ENCODE measurements around the gene BCL7B. TPM values are rescaled to one million over a fixed set of nuclear protein-coding genes. Genes with fewer than 3 reads are reported as not detected.

Gene BCL7B
- total and polyA plus RNA-seq, 2 of the 4 experiments (the other 2 are of a cell fraction): 7.2 to 51.3 TPM

- peak overlapping the region; percentile 72 for H2AK9ac ChIP-seq (replicated peaks; ENCODE audit: low read depth, low read length, poor library complexity)
- in situ Hi-C loops (cut with MboI; ENCODE audit: low sequenced_read_pairs): no loop called here
- no peak overlapping the region for H3K9ac ChIP-seq (ENCODE audit: low read depth, low read length)
- no peaks in the 10 kb centered on the region for H3K27me3 ChIP-seq (ENCODE audit: control insufficient read depth, insufficient read depth, low read length)
- no peak overlapping the region for H2BK15ac ChIP-seq (ENCODE audit: low read depth, low read length)
- no peak overlapping the region for H2BK20ac ChIP-seq (ENCODE audit: low read depth, low read length)
- intact Hi-C loops (cut with micrococcal nuclease): no loop called here
- dilution Hi-C loops (cut with HindIII; ENCODE audit: low sequenced_read_pairs, unreplicated experiment): no loop called here
- ChIA-PET POLR2A (ENCODE audit: unreplicated experiment) (no interaction called here), CTCF (no interaction called here)
- H3K18ac ChIP-seq (ENCODE audit: low read depth, low read length): no peak overlapping the region
- no peak overlapping the region for H2BK120ac ChIP-seq (ENCODE audit: low read depth, low read length)
- no peak overlapping the region for H4K91ac ChIP-seq (ENCODE audit: insufficient read depth, low read depth, low read length)
- H3K9me3 ChIP-seq (ENCODE audit: control insufficient read depth, insufficient read depth, low read length): no peaks in the 10 kb centered on the region
- no peak overlapping the region for H2AK5ac ChIP-seq (ENCODE audit: low read depth, low read length)
- H3K56ac ChIP-seq (ENCODE audit: extremely low read depth, insufficient read depth, low read length): no peak overlapping the region
- H3K4me3 ChIP-seq (ENCODE audit: insufficient read depth, low read depth, low read length): no peak overlapping the region
- H3K9me1 ChIP-seq (ENCODE audit: insufficient read depth, low read length): peaks cover 8% of the 10 kb centered on the region
- peaks cover 6% of the 10 kb centered on the region for H3K4me1 ChIP-seq (ENCODE audit: control insufficient read depth, insufficient read depth, low read length)
- no peak overlapping the region for H4K8ac ChIP-seq (ENCODE audit: low read depth in 2 of 2, low read length in 2 of 2)
- WGBS, 2 experiments (ENCODE audit: extremely low coverage in 2 of 2, insufficient read length in 1 of 2): 80% methylated on average over 1 of the region's 9 CpGs; no CpG with 5 or more reads in 1 of the 2 experiments
- H3K4me2 ChIP-seq (ENCODE audit: low read depth, low read length): no peak overlapping the region
- TF ChIP-seq CEBPB (IDR thresholded peaks at IDR 0.05; ENCODE audit: low read depth, low read length): no peak
- TF ChIP-seq RCOR1 (IDR thresholded peaks at IDR 0.05; ENCODE audit: insufficient replicate concordance, low read length): no peak
- TF ChIP-seq MAFK (IDR thresholded peaks at IDR 0.05; ENCODE audit: low read depth, low read length): no peak
- no peak for TF ChIP-seq MXI1 (IDR thresholded peaks at IDR 0.05; ENCODE audit: borderline replicate concordance, low read depth, low read length)
- TF ChIP-seq RFX5 (IDR thresholded peaks at IDR 0.05; ENCODE audit: low read depth, low read length): no peak
- TF ChIP-seq RAD21 (IDR thresholded peaks at IDR 0.05; ENCODE audit: low read length): no peak
- TF ChIP-seq BHLHE40 (IDR thresholded peaks at IDR 0.05; ENCODE audit: low read depth, low read length): no peak
- no peak for TF ChIP-seq POLR2A (IDR thresholded peaks at IDR 0.05; ENCODE audit: low read depth, low read length)
- no peak for TF ChIP-seq CTCF (conservative IDR thresholded peaks at IDR 0.05; ENCODE audit: low read depth, low read length)
- TF ChIP-seq ELK1 (IDR thresholded peaks at IDR 0.05; ENCODE audit: borderline replicate concordance, low read depth, low read length): no peak
- no peak for TF ChIP-seq FOS (IDR thresholded peaks at IDR 0.05; ENCODE audit: low read depth, low read length)
- H4K20me1 ChIP-seq (ENCODE audit: insufficient read depth, low read length): peaks cover 33% of the 10 kb centered on the region
- peaks cover 30 to 61% of the 10 kb centered on the region in 2 experiments for H3K79me1 ChIP-seq (ENCODE audit: low read depth in 1 of 2, low read length in 2 of 2)
- no peak overlapping the region for H2BK5ac ChIP-seq (ENCODE audit: low read depth, low read length, poor library complexity, severe bottlenecking)
- peaks cover 51% of the 10 kb centered on the region for H3K36me3 ChIP-seq (ENCODE audit: control insufficient read depth, insufficient read depth, low read length)
- no peak overlapping the region for H3K14ac ChIP-seq (replicated peaks; ENCODE audit: low read depth, low read length)
- BruUV-seq (replicated peaks): no TSS peak
- no peak overlapping the region for H2AFZ ChIP-seq (replicated peaks; ENCODE audit: low read length, poor library complexity)
- H3K27ac ChIP-seq (ENCODE audit: insufficient read depth, low read length): no peak overlapping the region
- ATAC-seq (ENCODE audit: low read depth) (no peak), DNase-seq (no peak)
- no peak overlapping the region for H3K23ac ChIP-seq (ENCODE audit: low read depth, low read length)
- H3K4ac ChIP-seq (ENCODE audit: low read depth, low read length): no peak overlapping the region
- no peak overlapping the region for H4K5ac ChIP-seq (ENCODE audit: low read depth, low read length)
Measured at GRCh38 chr7:73573276-73573675, 15.8 kb upstream of the BCL7B start.
